GM19238 (cell line): ENCODE measurements around the gene RBFOX2.
A peak's percentile ranks its signal among the peaks of the same experiment; 100 is the strongest.
"Not testable (repeated sequence)": the region's sequence is repeated elsewhere in the genome, so short reads cannot be mapped to it uniquely, and the experiment has no call there.

ENCODE experiments used
- DNase-seq: peaks from one replicate; pipeline ENCODE4 v3.0.0; 2011; ENCODE audit warnings: low spot score; ENCODE audit not compliant: insufficient read length

The RBFOX2 gene

GRCh38 chr22:36028646-36029405 lies at the start of gene RBFOX2:
Gene RBFOX2 (minus strand): TSS chr22:36028824. CDS start chr22:36028425, 399 bp downstream.
- DNase-seq = peak; percentile 65

GRCh38 chr22:36077271-36077670 lies 48.6 kb upstream of the RBFOX2 start:
- no peak for DNase-seq

GRCh38 chr22:36075724-36076123 lies 47.1 kb upstream of the RBFOX2 start:
- DNase-seq = no peak

GRCh38 chr22:36075230-36075629 lies 46.6 kb upstream of the RBFOX2 start:
- DNase-seq = no peak

- DNase-seq = no peak
Measured at GRCh38 chr22:36073476-36073875, 44.9 kb upstream of the RBFOX2 start.

GRCh38 chr22:36070645-36071044 lies 42.0 kb upstream of the RBFOX2 start:
- DNase-seq = not testable (repeated sequence)

GRCh38 chr22:36069368-36069767 lies 40.7 kb upstream of the RBFOX2 start:
- no peak for DNase-seq

- no peak for DNase-seq
Measured at GRCh38 chr22:36068776-36069344, 40.2 kb upstream of the RBFOX2 start.

GRCh38 chr22:36067235-36067558 lies 38.6 kb upstream of the RBFOX2 start:
- no peak for DNase-seq

- peak; percentile 31 for DNase-seq
Measured at GRCh38 chr22:36065775-36066544, 37.3 kb upstream of the RBFOX2 start.

GRCh38 chr22:36065462-36065774 lies 36.8 kb upstream of the RBFOX2 start:
- DNase-seq = no peak

- no peak for DNase-seq
Measured at GRCh38 chr22:36064358-36064757, 35.7 kb upstream of the RBFOX2 start.

GRCh38 chr22:36056980-36057379 lies 28.4 kb upstream of the RBFOX2 start:
- no peak for DNase-seq

- no peak for DNase-seq
Measured at GRCh38 chr22:36055376-36056295, 27.0 kb upstream of the RBFOX2 start.

GRCh38 chr22:36054446-36054845 lies 25.8 kb upstream of the RBFOX2 start:
- not testable (repeated sequence) for DNase-seq

- DNase-seq = no peak
Measured at GRCh38 chr22:36053242-36054147, 24.9 kb upstream of the RBFOX2 start.

GRCh38 chr22:36052505-36052941 lies 23.9 kb upstream of the RBFOX2 start:
- DNase-seq = no peak

- DNase-seq = no peak
Measured at GRCh38 chr22:36049678-36049997, 21.0 kb upstream of the RBFOX2 start.

GRCh38 chr22:36048911-36049677 lies 20.5 kb upstream of the RBFOX2 start:
- DNase-seq = no peak

- DNase-seq = not testable (repeated sequence)
Measured at GRCh38 chr22:36044517-36044916, 15.9 kb upstream of the RBFOX2 start.
